ENCODE measurements around the gene HOXA6.

HOXA6 gene

GRCh38 chr7:27185013-27185853, 37.7 kb upstream of the HOXA6 start, which contains the start of gene HOXA11:
Gene HOXA11 (minus strand): TSS chr7:27185232. CDS start chr7:27185144, 88 bp downstream.
- DNase-seq (ENCODE audit: insufficient read length, low spot score) (peak; percentile 94), FAIRE-seq (peak; percentile 20)

GRCh38 chr7:27184337-27185012, 36.9 kb upstream of the HOXA6 start:
- no peak for DNase-seq (ENCODE audit: insufficient read length, low spot score)
- no peak for FAIRE-seq

GRCh38 chr7:27183682-27184336, 36.2 kb upstream of the HOXA6 start:
- no peak for DNase-seq (ENCODE audit: insufficient read length, low spot score)
- no peak for FAIRE-seq

GRCh38 chr7:27182861-27183681, 35.5 kb upstream of the HOXA6 start:
- FAIRE-seq (no peak), DNase-seq (ENCODE audit: insufficient read length, low spot score) (no peak)

GRCh38 chr7:27182285-27182841, 34.8 kb upstream of the HOXA6 start:
- DNase-seq (ENCODE audit: insufficient read length, low spot score) (no peak), FAIRE-seq (no peak)

GRCh38 chr7:27181795-27182275, 34.3 kb upstream of the HOXA6 start:
- FAIRE-seq: no peak
- DNase-seq (ENCODE audit: insufficient read length, low spot score): no peak

- no peak for FAIRE-seq
- DNase-seq (ENCODE audit: insufficient read length, low spot score): no peak
Observed at GRCh38 chr7:27180431-27181420, 33.2 kb upstream of the HOXA6 start.

- peak; percentile 46 for FAIRE-seq
- DNase-seq (ENCODE audit: insufficient read length, low spot score): peak; percentile 72
Observed at GRCh38 chr7:27179503-27180430, 32.2 kb upstream of the HOXA6 start.

GRCh38 chr7:27179030-27179429, 31.5 kb upstream of the HOXA6 start:
- no peak for FAIRE-seq
- DNase-seq (ENCODE audit: insufficient read length, low spot score): no peak

- FAIRE-seq (no peak), DNase-seq (ENCODE audit: insufficient read length, low spot score) (no peak)
Observed at GRCh38 chr7:27178366-27178765, 30.8 kb upstream of the HOXA6 start.

GRCh38 chr7:27177795-27178320, 30.3 kb upstream of the HOXA6 start:
- no peak for FAIRE-seq

GRCh38 chr7:27176962-27177794, 29.6 kb upstream of the HOXA6 start:
- DNase-seq (ENCODE audit: insufficient read length, low spot score) (no peak), FAIRE-seq (no peak)

More at GRCh38 chr7:27177795-27178320, 30.3 kb upstream of the HOXA6 start:
- DNase-seq (ENCODE audit: insufficient read length, low spot score): no peak

- FAIRE-seq (no peak), DNase-seq (ENCODE audit: insufficient read length, low spot score) (no peak)
Observed at GRCh38 chr7:27176524-27176845, 28.9 kb upstream of the HOXA6 start.

GRCh38 chr7:27175626-27176523, 28.3 kb upstream of the HOXA6 start:
- DNase-seq (ENCODE audit: insufficient read length, low spot score): no peak
- FAIRE-seq: no peak

- FAIRE-seq: peak; percentile 83
- DNase-seq (ENCODE audit: insufficient read length, low spot score): no peak
Observed at GRCh38 chr7:27174874-27175625, 27.5 kb upstream of the HOXA6 start.

All from HTR-8/SVneo (cell line).